HL-60 (cell line): Measurements from ENCODE around the gene COL2A1.

Experiments
- DNase-seq, 2 experiments: peaks; one replicate each; pipeline ENCODE4 v3.0.0-alpha.2; 2010 to 2020; ENCODE audit warnings: low read depth in 1 of 2, low spot score in 1 of 2
- H3K27ac ChIP-seq: fragments of 250-450 bp; sonication (Bioruptor Pico); replicated peaks from 2 replicates; pipeline ENCODE4 v1.5.1; 2020; ENCODE audit warnings: mild to moderate bottlenecking, moderate library complexity
- H3K27me3 ChIP-seq: fragments of 250-450 bp; sonication (Bioruptor Pico); 2 replicates; pipeline ENCODE4 v1.5.1; 2021; ENCODE audit warnings: mild to moderate bottlenecking, moderate library complexity; ENCODE audit not compliant: insufficient read depth, poor library complexity, severe bottlenecking
- H3K4me3 ChIP-seq: replicated peaks from 2 replicates; pipeline ENCODE4 v1.5.1; 2011; ENCODE audit warnings: mild to moderate bottlenecking, control low read depth, low read length; ENCODE audit not compliant: insufficient read depth
- GABPA ChIP-seq: IDR thresholded peaks from 2 replicates; pipeline ENCODE4 v1.6.1; 2012; ENCODE audit warnings: low read depth
- POLR2AphosphoS5 ChIP-seq: IDR thresholded peaks from 2 replicates; pipeline ENCODE4 v1.6.1; 2012; ENCODE audit warnings: low read depth
- SPI1 ChIP-seq: IDR thresholded peaks from 2 replicates; pipeline ENCODE4 v1.6.1; 2012; ENCODE audit warnings: low read depth, mild to moderate bottlenecking, borderline replicate concordance
- TF ChIP-seq, protein P1 (sequence below): IDR thresholded peaks from 2 replicates; pipeline ENCODE4 v1.6.1; 2012; ENCODE audit warnings: low read depth; ENCODE audit not compliant: insufficient replicate concordance
- TF ChIP-seq, protein P2 (sequence below): IDR thresholded peaks from one replicate; pipeline ENCODE4 v1.5.1; 2011; ENCODE audit warnings: low read length, control low read depth, inconsistent platforms; ENCODE audit not compliant: insufficient read depth

Gene COL2A1

DNA sequence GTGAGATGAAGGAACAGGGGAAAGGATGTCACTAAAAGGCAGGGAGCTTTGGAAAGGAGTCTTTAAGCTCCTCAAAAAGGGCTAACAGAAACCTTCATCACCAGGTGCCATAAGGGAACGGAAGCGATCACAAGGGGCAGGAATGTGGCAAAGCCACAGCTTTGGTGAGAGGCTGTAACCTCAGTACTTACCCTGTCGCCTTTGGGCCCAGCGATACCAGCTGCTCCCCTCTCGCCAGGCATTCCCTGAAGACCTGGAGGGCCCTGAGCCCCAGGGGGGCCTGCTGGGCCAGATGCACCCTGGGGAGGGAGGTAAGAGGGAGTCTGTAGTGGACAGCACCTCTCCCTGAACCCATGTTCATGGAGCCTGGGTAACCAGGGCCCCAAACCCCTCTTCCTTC lies 22.0 kb downstream of the COL2A1 start:
- TF ChIP-seq POLR2AphosphoS5 (no peak), SPI1 (no peak), GABPA (no peak)
- TF ChIP-seq, protein P1, sequence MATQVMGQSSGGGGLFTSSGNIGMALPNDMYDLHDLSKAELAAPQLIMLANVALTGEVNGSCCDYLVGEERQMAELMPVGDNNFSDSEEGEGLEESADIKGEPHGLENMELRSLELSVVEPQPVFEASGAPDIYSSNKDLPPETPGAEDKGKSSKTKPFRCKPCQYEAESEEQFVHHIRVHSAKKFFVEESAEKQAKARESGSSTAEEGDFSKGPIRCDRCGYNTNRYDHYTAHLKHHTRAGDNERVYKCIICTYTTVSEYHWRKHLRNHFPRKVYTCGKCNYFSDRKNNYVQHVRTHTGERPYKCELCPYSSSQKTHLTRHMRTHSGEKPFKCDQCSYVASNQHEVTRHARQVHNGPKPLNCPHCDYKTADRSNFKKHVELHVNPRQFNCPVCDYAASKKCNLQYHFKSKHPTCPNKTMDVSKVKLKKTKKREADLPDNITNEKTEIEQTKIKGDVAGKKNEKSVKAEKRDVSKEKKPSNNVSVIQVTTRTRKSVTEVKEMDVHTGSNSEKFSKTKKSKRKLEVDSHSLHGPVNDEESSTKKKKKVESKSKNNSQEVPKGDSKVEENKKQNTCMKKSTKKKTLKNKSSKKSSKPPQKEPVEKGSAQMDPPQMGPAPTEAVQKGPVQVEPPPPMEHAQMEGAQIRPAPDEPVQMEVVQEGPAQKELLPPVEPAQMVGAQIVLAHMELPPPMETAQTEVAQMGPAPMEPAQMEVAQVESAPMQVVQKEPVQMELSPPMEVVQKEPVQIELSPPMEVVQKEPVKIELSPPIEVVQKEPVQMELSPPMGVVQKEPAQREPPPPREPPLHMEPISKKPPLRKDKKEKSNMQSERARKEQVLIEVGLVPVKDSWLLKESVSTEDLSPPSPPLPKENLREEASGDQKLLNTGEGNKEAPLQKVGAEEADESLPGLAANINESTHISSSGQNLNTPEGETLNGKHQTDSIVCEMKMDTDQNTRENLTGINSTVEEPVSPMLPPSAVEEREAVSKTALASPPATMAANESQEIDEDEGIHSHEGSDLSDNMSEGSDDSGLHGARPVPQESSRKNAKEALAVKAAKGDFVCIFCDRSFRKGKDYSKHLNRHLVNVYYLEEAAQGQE = no peak
- TF ChIP-seq, protein P2, sequence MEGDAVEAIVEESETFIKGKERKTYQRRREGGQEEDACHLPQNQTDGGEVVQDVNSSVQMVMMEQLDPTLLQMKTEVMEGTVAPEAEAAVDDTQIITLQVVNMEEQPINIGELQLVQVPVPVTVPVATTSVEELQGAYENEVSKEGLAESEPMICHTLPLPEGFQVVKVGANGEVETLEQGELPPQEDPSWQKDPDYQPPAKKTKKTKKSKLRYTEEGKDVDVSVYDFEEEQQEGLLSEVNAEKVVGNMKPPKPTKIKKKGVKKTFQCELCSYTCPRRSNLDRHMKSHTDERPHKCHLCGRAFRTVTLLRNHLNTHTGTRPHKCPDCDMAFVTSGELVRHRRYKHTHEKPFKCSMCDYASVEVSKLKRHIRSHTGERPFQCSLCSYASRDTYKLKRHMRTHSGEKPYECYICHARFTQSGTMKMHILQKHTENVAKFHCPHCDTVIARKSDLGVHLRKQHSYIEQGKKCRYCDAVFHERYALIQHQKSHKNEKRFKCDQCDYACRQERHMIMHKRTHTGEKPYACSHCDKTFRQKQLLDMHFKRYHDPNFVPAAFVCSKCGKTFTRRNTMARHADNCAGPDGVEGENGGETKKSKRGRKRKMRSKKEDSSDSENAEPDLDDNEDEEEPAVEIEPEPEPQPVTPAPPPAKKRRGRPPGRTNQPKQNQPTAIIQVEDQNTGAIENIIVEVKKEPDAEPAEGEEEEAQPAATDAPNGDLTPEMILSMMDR = no peak
- Histone ChIP-seq H3K27ac (no peak overlapping the region), H3K4me3 (no peak overlapping the region), H3K27me3 (peaks cover 2% of the 10 kb centered on the region)
- no peak for DNase-seq

DNA sequence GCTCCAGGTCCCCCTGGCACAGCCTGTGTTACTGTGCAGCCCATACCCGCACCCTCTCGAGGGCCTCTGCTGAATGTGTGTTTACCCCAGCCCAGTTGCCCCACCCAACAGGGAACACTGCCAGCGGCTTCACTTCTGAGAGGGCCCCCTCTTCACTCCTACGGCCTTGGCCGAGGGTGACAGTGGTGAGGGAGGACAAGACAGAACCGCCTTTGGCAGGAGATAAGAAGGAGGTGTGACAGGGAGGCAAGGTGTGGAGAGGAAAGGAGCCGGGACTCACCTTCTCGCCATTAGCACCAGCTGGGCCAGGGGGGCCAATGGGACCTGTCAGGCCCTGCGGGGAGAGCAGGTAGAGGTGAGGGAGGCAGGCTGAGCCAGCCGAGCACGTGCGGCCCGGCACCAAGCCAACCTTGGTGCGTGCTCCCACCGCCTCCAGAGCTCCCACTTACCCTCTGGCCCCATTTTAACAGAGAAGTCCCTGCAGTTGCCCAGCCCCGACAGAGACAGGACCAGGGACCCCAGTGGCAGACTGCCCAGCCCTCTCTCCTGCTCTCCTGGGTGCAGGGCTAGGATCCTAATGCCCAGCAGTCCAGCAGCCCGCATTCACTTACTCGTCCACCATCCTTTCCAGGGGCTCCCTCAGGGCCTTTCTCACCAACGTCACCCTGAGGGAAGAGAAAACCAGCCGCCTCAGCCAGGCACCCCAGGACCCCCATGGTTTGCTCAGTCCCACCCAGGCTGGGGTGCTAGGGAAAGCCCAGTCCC lies 22.6 kb downstream of the COL2A1 start:
- H3K27me3 ChIP-seq = peaks cover 2% of the 10 kb centered on the region
- DNase-seq = no peak
- no peak overlapping the region for H3K4me3 ChIP-seq
- TF ChIP-seq GABPA (no peak), POLR2AphosphoS5 (no peak), SPI1 (no peak)
- TF ChIP-seq, protein P1 = no peak
- TF ChIP-seq, protein P2 = no peak
- H3K27ac ChIP-seq = no peak overlapping the region

DNA sequence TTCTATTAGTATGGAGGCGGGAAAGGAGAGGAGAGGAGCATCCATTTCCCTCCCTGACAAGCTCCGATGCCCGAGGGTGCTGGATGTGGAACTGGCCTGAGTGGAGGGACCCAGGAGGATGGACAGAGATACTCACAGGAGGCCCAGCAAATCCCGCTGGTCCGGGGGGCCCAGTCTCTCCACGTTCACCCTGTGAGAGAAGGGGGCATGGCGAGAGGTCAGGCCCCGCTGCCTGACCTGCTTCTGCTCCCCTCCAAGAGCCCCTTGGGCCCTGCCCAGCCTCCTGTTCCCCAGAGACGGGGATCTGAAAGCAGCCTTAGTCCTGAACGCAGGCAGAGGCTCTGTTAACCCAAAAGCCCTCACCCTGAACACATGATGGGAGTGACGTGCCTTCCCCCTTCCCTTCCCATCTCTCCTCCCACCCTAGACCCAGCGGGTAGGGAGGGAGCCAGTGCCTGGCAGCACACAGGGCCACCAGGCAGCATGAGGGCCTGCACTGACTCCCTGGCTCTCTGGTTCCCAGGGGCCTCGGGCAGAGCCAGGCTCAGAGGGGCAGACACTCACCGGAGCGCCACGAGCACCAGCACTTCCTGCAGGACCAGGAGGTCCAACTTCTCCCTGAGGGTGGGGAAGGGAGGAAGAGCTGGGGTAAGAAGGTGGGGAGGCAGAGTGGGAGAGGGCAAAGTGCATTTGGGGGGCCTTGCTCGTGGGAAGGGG lies 23.3 kb downstream of the COL2A1 start:
- TF ChIP-seq, protein P1 = no peak
- TF ChIP-seq POLR2AphosphoS5 (no peak), GABPA (no peak), SPI1 (no peak)
- TF ChIP-seq, protein P2 = no peak
- Histone ChIP-seq H3K27me3 (peaks cover 2% of the 10 kb centered on the region), H3K27ac (no peak overlapping the region), H3K4me3 (no peak overlapping the region)
- no peak for DNase-seq
